Hematopoietic multipotent progenitor cell treated with erythropoietin and hydrocortisone succinate and interleukin-3 and kit ligand, for 8 days (in vitro differentiated cells): ENCODE data around the gene SLIT3.

Source experiments
- DNase-seq: peaks from one replicate; pipeline ENCODE4 v3.0.0-alpha.2; 2015

SLIT3 gene

GRCh38 chr5:169298193-169298592 lies 2.7 kb downstream of the SLIT3 start:
- DNase-seq: no peak

GRCh38 chr5:169296419-169297143 lies 4.4 kb downstream of the SLIT3 start:
- DNase-seq: no peak

- DNase-seq: no peak
Measured at GRCh38 chr5:169295306-169295705, 5.6 kb downstream of the SLIT3 start.

DNA sequence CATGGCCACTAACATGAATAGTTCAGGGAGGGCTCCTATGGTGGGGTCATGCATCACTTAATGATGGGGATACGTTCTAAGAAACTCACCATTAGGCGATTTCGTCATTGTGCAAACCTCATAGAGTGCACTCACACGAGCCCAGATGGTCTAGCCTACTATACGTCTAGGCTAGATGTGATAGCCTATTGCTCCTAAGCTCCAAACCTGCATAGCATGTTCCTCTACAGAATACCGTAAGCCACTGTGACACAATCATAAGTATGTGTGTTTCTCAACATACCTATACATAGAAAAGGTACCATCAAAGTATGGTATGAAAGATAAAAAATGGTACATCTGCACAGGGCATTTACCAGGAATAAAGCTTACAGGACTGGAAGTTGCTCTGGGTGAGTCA lies 6.3 kb downstream of the SLIT3 start:
- no peak for DNase-seq

DNA sequence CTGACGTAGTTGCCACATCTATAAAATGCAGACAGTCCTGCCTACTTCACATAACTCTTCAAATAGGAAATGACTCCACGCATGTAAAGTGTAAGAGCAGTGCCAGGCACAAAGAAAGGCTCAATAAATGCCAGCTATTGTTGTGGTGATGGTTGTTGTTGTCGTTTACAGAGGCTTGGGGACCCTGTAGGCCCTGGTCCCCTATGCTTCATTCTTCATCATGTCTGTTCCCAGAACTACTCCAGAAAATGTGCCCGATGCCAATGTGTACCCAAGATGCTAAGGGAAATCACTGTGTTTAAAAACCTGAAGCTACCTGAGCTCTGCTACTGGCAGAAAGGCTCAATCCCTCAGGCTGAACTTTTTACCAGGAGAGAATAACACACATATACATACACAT lies 9.1 kb downstream of the SLIT3 start:
- DNase-seq: no peak

DNA sequence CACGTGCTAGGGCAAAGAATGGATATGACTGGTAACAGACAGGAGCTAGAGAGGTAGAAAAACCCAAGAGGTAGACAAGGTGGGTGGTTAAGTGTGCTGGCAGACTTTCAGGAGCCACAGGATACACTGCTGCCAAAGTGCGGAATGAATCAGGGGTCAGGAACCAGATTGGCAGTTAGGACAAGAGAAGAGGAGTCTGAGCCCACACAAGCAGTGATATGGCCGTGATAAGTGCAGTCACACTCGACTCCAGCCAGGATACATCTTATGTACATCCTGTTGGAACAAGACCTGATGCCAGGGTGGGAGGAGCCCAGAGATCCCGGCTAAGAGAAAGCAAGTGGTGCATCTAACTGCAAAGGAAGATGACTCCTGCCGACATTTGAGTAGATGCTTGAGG lies 10.0 kb downstream of the SLIT3 start:
- DNase-seq: no peak

GRCh38 chr5:169289520-169289919 lies 11.4 kb downstream of the SLIT3 start:
- no peak for DNase-seq

DNA sequence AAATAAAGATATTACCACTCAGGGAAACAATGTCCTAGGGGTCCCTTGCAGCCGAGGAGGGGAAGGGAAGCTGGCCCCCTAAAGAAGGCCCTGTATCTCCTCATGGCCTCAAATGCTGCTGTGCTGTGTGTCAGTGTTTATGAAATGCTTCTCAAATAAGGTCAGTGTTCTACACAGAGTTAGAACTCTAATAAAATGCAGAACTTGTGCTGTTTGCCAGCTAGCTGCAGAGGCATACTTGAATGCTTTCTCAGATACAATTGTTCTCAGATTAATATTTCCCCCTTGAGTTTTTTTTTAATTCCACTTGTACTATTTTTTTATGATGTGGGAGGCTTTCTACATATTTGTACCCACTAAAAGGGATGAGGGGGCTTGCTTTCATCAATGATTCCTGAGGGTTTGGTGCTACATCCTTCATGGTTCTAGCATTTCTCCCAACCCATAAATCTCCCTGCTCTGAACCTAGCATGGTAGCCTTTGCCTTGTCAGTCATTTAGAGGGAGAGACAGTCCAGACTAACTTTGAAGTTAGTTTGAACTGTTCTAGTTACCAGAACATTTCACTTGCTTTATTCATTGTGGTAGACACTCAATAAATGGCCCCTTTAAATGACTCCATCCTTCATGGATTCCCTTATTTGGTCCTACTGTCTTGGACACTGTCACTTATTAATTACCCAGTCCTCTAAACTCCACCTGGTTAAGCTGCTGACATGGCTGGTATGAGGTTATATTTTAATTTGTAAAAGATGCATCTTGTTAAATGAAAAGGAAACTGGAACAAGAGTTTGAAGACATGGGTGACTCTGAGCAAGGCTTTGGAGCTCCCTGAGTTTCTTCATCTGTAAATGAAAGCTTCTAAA lies 12.6 kb downstream of the SLIT3 start:
- no peak for DNase-seq

GRCh38 chr5:169287529-169287928 lies 13.4 kb downstream of the SLIT3 start:
- DNase-seq: no peak

GRCh38 chr5:169286572-169287300 lies 14.2 kb downstream of the SLIT3 start:
- DNase-seq: no peak

DNA sequence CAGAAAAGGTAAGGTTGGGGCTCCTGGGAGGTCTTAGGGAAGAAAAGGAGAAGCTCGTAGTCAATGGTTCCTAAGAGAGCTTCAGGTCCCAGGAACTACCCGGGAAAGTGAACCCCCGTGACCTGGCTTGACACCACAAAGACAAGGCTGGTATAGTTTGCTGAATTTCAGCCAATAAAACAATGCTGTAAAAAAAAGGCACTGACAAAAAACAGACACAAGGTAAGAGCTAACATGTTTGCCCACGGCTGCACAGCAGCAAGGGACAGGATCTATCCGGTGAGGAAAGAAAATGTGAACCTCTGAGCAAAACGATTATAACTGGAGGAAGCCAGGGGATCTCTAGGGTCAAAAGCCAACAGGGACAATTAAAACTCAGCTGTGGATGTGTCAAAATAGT lies 17.1 kb downstream of the SLIT3 start:
- no peak for DNase-seq

DNA sequence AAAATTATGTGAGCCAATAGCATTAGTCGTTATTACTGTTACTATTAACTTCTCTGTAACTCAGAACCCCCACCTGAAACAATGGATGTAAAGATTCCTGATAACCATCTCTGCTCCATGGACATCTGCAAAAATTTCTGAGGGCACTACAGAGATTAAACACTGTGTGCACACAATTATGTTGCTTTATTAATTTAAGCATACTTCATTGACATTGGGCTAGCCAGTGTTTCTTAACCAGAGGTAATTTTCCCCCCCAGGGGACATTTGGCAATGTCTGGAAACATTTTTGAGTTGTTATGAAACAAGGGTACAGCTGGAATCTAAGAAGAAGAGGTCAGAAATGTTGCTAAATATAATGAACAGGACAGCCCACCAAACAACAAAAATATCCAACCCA lies 19.3 kb downstream of the SLIT3 start:
- no peak for DNase-seq

GRCh38 chr5:169280696-169281095 lies 20.2 kb downstream of the SLIT3 start:
- no peak for DNase-seq

- no peak for DNase-seq
Measured at GRCh38 chr5:169280286-169280685, 20.7 kb downstream of the SLIT3 start.

DNA sequence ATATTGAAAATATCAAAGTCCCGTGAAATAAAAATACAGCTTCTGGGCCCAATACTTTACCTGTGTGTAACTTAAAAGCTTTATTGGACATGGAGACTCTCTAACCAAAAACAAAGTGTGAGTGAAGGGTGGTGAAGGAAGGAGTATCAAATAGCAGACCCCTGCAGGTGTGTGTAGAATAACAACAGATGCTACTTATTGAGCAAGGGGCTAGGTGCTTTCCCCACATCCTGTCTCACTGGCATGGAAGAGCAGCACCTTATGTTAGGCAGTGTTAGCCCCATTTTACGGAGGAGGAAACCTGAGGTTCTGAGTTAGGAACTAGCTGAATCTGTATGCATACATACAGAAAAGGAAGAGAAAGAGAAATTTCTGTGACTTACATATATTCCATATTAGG lies 21.8 kb downstream of the SLIT3 start:
- DNase-seq: no peak

DNA sequence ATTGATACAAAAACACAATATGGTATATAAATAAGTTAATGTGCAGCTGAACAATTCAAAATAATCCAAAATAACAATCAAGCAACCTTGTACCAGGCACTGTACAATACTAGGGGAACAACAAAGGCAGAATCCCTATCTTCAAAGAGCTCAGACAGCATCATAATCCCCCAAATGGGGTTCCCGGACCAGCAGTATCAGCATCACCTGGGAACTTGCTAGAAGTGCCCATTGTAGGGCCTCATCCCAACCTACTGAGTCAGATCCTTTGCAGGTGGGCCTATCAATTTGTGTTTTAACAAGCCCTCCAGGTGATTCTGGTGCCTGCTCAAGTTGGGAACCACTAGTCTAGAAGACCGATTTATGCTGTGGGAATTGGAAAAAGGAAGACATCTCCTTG lies 27.1 kb downstream of the SLIT3 start:
- no peak for DNase-seq

GRCh38 chr5:169273451-169273850 lies 27.5 kb downstream of the SLIT3 start:
- no peak for DNase-seq

DNA sequence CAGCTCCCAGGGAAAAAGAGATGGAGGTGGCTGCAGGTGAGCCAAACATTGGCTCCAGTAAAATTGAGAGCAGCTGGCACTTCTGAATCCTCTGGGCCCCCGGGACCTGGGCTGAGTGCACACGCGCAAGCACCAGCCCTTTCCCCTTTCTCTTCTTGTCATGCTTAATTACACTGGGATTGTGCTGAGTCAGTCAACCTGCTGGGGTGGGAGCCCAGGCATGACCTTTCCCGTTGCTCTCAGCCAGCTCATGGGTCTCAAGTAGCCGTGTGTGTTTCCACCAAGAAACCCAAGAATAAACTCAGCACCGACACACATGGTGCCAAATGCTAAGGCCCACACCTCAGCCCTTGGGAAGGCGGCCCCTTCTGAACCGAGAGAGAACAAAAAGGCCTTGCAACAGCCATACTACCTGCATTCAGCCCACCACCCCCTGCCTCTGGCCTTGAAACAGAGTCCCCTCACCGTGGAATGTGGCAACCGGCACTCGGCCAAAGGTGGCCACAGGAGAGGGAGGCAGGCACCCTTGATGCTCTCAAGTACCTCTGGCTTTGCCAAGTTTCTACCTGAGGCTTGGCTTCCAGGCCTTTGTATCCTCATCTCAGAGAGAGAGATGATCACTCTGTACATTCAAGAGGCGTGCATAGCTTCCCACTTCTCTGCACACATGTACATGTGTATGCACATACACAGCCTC lies 28.1 kb downstream of the SLIT3 start:
- DNase-seq: no peak

DNA sequence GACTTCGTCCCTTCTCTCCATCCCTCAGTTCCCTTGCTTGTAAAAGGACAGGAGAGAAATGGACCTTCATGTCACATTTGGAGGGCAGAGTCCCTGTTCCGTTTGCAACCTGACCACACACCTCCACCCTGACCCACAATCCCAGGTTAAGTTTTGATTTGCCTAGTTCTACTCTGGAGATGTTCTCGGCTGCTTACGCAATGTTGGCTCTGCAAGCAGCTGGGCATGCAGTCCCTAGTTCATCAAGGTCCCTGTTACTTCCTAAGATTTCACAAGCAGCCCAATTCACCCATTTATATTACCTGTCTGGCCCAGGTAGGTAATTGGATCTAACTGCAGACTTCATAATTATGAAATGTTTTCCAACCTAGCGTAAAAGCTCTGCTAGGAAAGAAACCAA lies 28.8 kb downstream of the SLIT3 start:
- DNase-seq: no peak

- no peak for DNase-seq
Measured at GRCh38 chr5:169270827-169271226, 30.1 kb downstream of the SLIT3 start.

- no peak for DNase-seq
Measured at GRCh38 chr5:169268019-169268418, 32.9 kb downstream of the SLIT3 start.

GRCh38 chr5:169265888-169266287 lies 35.1 kb downstream of the SLIT3 start:
- DNase-seq: peak; percentile 4

DNA sequence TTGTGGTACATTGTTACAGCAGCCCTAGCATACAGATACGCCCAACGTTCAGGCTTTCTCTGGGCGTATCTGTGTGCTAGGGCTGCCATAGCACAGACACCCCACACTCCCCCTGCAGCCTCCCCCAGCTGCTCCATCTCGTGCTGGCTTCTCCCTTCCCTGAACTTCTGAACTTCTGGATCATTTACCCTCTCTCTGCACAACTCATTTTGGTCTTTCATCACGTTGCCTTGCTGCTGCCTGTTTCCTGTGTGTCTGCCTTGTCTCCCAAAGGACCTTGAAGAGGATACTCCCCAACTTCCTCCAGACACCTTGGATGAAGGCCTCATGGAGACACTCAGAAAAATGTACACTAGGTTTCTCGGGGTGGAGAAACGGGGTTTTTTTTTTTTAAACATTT lies 37.3 kb downstream of the SLIT3 start:
- no peak for DNase-seq
